Measurements from ENCODE around the gene PCNX2. TPM values are rescaled to one million over a fixed set of nuclear protein-coding genes. Genes with fewer than 3 reads are reported as not detected.

PCNX2 gene
- total and polyA plus RNA-seq, 2 experiments from 2014 or later, result 3.9 to 11.0 TPM

GRCh38 chr1:232951605-232952004 is 343.9 kb downstream of the PCNX2 start:
- Histone ChIP-seq H3K9me3 (ENCODE audit: low read depth) (no peaks in the 10 kb centered on the region), H3K27ac (no peak overlapping the region), H3K4me1 (ENCODE audit: insufficient read depth) (peaks cover 10% of the 10 kb centered on the region), H3K4me2 (peak overlapping the region; percentile 89), H4K20me1 (ENCODE audit: insufficient read depth, poor library complexity, severe bottlenecking) (no peaks in the 10 kb centered on the region), H3K79me2 (peaks cover 53% of the 10 kb centered on the region), H3K36me3 (replicated peaks; ENCODE audit: insufficient read depth, low read depth) (no peaks in the 10 kb centered on the region), H3K9me2 (replicated peaks; ENCODE audit: insufficient read depth) (no peaks in the 10 kb centered on the region), H3K27me3 (no peaks in the 10 kb centered on the region), H2AFZ (no peak overlapping the region), H3K4me3 (peak overlapping the region; percentile 45)
- 46% methylated on average over 1 of the region's 1 CpG for WGBS (ENCODE audit: low lambda C conversion rate, missing lambda C conversion rate)
- TF ChIP-seq CTCF (IDR thresholded peaks at IDR 0.05; ENCODE audit: poor library complexity) (no peak), EZH2phosphoT487 (IDR thresholded peaks at IDR 0.05; ENCODE audit: low read depth, severe bottlenecking, unreplicated experiment) (no peak), EZH2 (IDR thresholded peaks at IDR 0.05; ENCODE audit: borderline replicate concordance) (no peak)
- DNase-seq (ENCODE audit: low spot score), result no peak

GRCh38 chr1:232951180-232951579 is 344.3 kb downstream of the PCNX2 start:
- H3K27ac ChIP-seq, result peak overlapping the region; percentile 84
- H3K9me3 ChIP-seq (ENCODE audit: low read depth), result no peaks in the 10 kb centered on the region
- peaks cover 10% of the 10 kb centered on the region for H3K4me1 ChIP-seq (ENCODE audit: insufficient read depth)
- H3K4me3 ChIP-seq, result peak overlapping the region; percentile 45
- H3K79me2 ChIP-seq, result peaks cover 50% of the 10 kb centered on the region
- 10% methylated on average over 5 of the region's 5 CpGs for WGBS (ENCODE audit: low lambda C conversion rate, missing lambda C conversion rate)
- peak overlapping the region; percentile 89 for H3K4me2 ChIP-seq
- no peaks in the 10 kb centered on the region for H3K27me3 ChIP-seq
- peak; percentile 45 for DNase-seq (ENCODE audit: low spot score)
- no peak for TF ChIP-seq CTCF (IDR thresholded peaks at IDR 0.05; ENCODE audit: poor library complexity)
- TF ChIP-seq EZH2 (IDR thresholded peaks at IDR 0.05; ENCODE audit: borderline replicate concordance), result no peak
- TF ChIP-seq EZH2phosphoT487 (IDR thresholded peaks at IDR 0.05; ENCODE audit: low read depth, severe bottlenecking, unreplicated experiment), result no peak
- no peaks in the 10 kb centered on the region for H3K9me2 ChIP-seq (replicated peaks; ENCODE audit: insufficient read depth)
- H3K36me3 ChIP-seq (replicated peaks; ENCODE audit: insufficient read depth, low read depth), result no peaks in the 10 kb centered on the region
- no peaks in the 10 kb centered on the region for H4K20me1 ChIP-seq (ENCODE audit: insufficient read depth, poor library complexity, severe bottlenecking)
- H2AFZ ChIP-seq, result peak overlapping the region; percentile 98

GRCh38 chr1:232950197-232951176 is 345.0 kb downstream of the PCNX2 start, which contains the start of gene NTPCR:
NTPCR (plus strand) TSS chr1:232950611; CDS start chr1:232950711, 100 bp downstream.
- H3K4me3 ChIP-seq, result peak within 1 kb of the TSS; percentile 45
- TF ChIP-seq EZH2phosphoT487 (IDR thresholded peaks at IDR 0.05; ENCODE audit: low read depth, severe bottlenecking, unreplicated experiment) (no peak), EZH2 (IDR thresholded peaks at IDR 0.05; ENCODE audit: borderline replicate concordance) (no peak), CTCF (IDR thresholded peaks at IDR 0.05; ENCODE audit: poor library complexity) (no peak)
- H4K20me1 ChIP-seq (ENCODE audit: insufficient read depth, poor library complexity, severe bottlenecking), result no peaks in the 10 kb centered on the region
- H3K4me1 ChIP-seq (ENCODE audit: insufficient read depth), result peaks cover 10% of the 10 kb centered on the region
- H3K9me3 ChIP-seq (ENCODE audit: low read depth), result no peaks in the 10 kb centered on the region
- 1% methylated on average over 41 of the region's 56 CpGs for WGBS (ENCODE audit: low lambda C conversion rate, missing lambda C conversion rate)
- peaks cover 43% of the 10 kb centered on the region for H3K79me2 ChIP-seq
- no peaks in the 10 kb centered on the region for H3K27me3 ChIP-seq
- peak within 1 kb of the TSS; percentile 84 for H3K27ac ChIP-seq
- H3K36me3 ChIP-seq (replicated peaks; ENCODE audit: insufficient read depth, low read depth), result no peaks in the 10 kb centered on the region
- peak; percentile 97 for DNase-seq (ENCODE audit: low spot score)
- peak within 1 kb of the TSS; percentile 89 for H3K4me2 ChIP-seq
- no peaks in the 10 kb centered on the region for H3K9me2 ChIP-seq (replicated peaks; ENCODE audit: insufficient read depth)
- peak within 1 kb of the TSS; percentile 98 for H2AFZ ChIP-seq

Data from hepatocyte (in vitro differentiated cells).